Gastrocnemius medialis (tissue), 4 donors: ENCODE measurements around the gene NOL9. TPM values are rescaled to one million over a fixed set of nuclear protein-coding genes. Genes with fewer than 3 reads are reported as not detected.
A peak's percentile ranks its signal among the peaks of the same experiment; 100 is the strongest.

Experiments
- ATAC-seq, 2 donors: fragments of 150-250 bp; one replicate each; pipeline ENCODE4 v1.9.1; 2016
- DNase-seq, 2 donors: peaks; one replicate each; pipeline ENCODE4 v3.0.0-alpha.2; 2019
- H3K27ac ChIP-seq, 4 donors: fragments of 200-600 bp; sonication (generic); 1 replicate in 1 of 4; 2 replicates in 3 of 4; pipeline ENCODE4 v1.5.1; 2016 to 2018; ENCODE audit warnings: mild to moderate bottlenecking in 2 of 4, moderate library complexity in 1 of 4
- H3K27me3 ChIP-seq, 3 donors: fragments of 200-600 bp; sonication (generic) in 2 of 3; 1 replicate in 1 of 3; 2 replicates in 2 of 3; pipeline versions ENCODE4 v1.5.1 to v1.6.0; 2016 to 2019; ENCODE audit warnings: mild to moderate bottlenecking in 1 of 3, moderate library complexity in 1 of 3
- H3K36me3 ChIP-seq, 2 donors: fragments of 200-600 bp; sonication (generic) in 1 of 2; one replicate each; pipeline ENCODE4 v1.5.1; 2017 to 2018
- H3K4me1 ChIP-seq, 2 donors: fragments of 200-600 bp; sonication (generic) in 1 of 2; one replicate each; pipeline ENCODE4 v1.5.1; 2016 to 2017; ENCODE audit warnings: mild to moderate bottlenecking in 2 of 2
- H3K4me3 ChIP-seq, 4 donors: fragments of 200-600 bp; sonication (generic) in 3 of 4; 1 replicate in 1 of 4; 2 replicates in 3 of 4; pipeline ENCODE4 v1.5.1; 2016 to 2019; ENCODE audit warnings: mild to moderate bottlenecking in 2 of 4
- H3K9me3 ChIP-seq, 3 donors: fragments of 200-600 bp; sonication (generic) in 2 of 3; 1 replicate in 1 of 3; 2 replicates in 2 of 3; pipeline ENCODE4 v1.5.1; 2016 to 2019
- CTCF ChIP-seq, 5 experiments: fragments of 450-650 bp in 3 of 5; fragments of 200-600 bp in 2 of 5; sonication (generic) in 2 of 5; IDR thresholded peaks in 4 of 5; conservative IDR thresholded peaks in 1 of 5; 1 replicate in 4 of 5; 2 replicates in 1 of 5; pipeline ENCODE4 v1.5.1; 2016 to 2019; ENCODE audit warnings: antibody characterized with exemption in 5 of 5, mild to moderate bottlenecking in 3 of 5, moderate library complexity in 3 of 5
- POLR2A ChIP-seq, 2 donors: fragments of 450-650 bp; IDR thresholded peaks; one replicate each; pipeline ENCODE4 v1.6.1; 2017; ENCODE audit warnings: antibody characterized with exemption in 2 of 2, mild to moderate bottlenecking in 2 of 2, moderate library complexity in 2 of 2
- in situ Hi-C, 4 donors: fragments of 200-750 bp; cut with MboI; loops; one replicate each; pipeline versions ENCODE4 v1.15.0 to v1.8.0; 2017; ENCODE audit warnings: low sequenced_read_pairs in 4 of 4
- intact Hi-C: fragments of 100-400 bp; cut with DNase I; formaldehyde crosslinking; loops from one replicate; pipeline ENCODE4 v1.15.1; 2023; ENCODE audit warnings: low total_unique reads
- total RNA-seq, 4 donors: library from RNA; depleted of rRNA; stranded (reverse); fragments of >200 nt; gene quantifications; one replicate each; pipeline versions ENCODE4 v1.1.0 to v1.2.3, GENCODE V29; 2016

Gene NOL9
- total RNA-seq, 4 donors from 2014 or later: 13.6 to 33.0 (median 21.9) TPM

- no peaks in the 10 kb centered on the region for H3K9me3 ChIP-seq
- TF ChIP-seq POLR2A (IDR thresholded peaks at IDR 0.05) (no peak), CTCF (IDR thresholded peaks at IDR 0.05 in 4 of 5, conservative IDR thresholded peaks at IDR 0.05 in 1 of 5) (no peak)
- no peak overlapping the region for H3K27ac ChIP-seq
- DNase-seq (no peak), ATAC-seq (no peak)
- no peaks in the 10 kb centered on the region for H3K36me3 ChIP-seq
- intact Hi-C loops: loop anchor here (2.0 kb wide), 1 partner anchor 33 kb away; no protein-coding TSS in a partner anchor
- no peak overlapping the region for H3K4me3 ChIP-seq
- peaks cover 7 to 12% of the 10 kb centered on the region in 2 donors for H3K4me1 ChIP-seq
- in situ Hi-C loops: loop anchor here (10.0 to 25.0 kb wide), 2 partner anchors 149 to 157 kb away; no protein-coding TSS in a partner anchor
- peaks cover 16 to 20% (median 18%) of the 10 kb centered on the region in 3 donors for H3K27me3 ChIP-seq
Observed at GRCh38 chr1:6487804-6488484, 66.4 kb downstream of the NOL9 start.

- DNase-seq: peak; percentile 37 to 63
- Histone ChIP-seq H3K9me3 (no peaks in the 10 kb centered on the region), H3K27ac (peak overlapping the region in 1 of 4 donors; percentile 63), H3K36me3 (no peaks in the 10 kb centered on the region), H3K4me1 (peaks cover 7 to 12% of the 10 kb centered on the region in 2 donors), H3K4me3 (peak overlapping the region in 2 of 4 donors; percentile 43 to 50), H3K27me3 (peaks cover 16 to 20% (median 18%) of the 10 kb centered on the region in 3 donors)
- peak; percentile 55 to 78 for ATAC-seq
- intact Hi-C loops (loop anchor here (1.0 kb wide), 1 partner anchor 160 kb away; no protein-coding TSS in a partner anchor), in situ Hi-C loops (loop anchor here (10.0 to 25.0 kb wide), 2 partner anchors 151 to 158 kb away; no protein-coding TSS in a partner anchor)
- TF ChIP-seq POLR2A (IDR thresholded peaks at IDR 0.05) (no peak), CTCF (IDR thresholded peaks at IDR 0.05 in 4 of 5, conservative IDR thresholded peaks at IDR 0.05 in 1 of 5) (peak; percentile 69 to 89 (median 81))
Observed at GRCh38 chr1:6486433-6487011, 67.8 kb downstream of the NOL9 start.

GRCh38 chr1:6485168-6486101 is 68.9 kb downstream of the NOL9 start:
- intact Hi-C loops (loop anchor here (1.0 kb wide), 1 partner anchor 161 kb away; no protein-coding TSS in a partner anchor), in situ Hi-C loops (loop anchor here (10.0 to 25.0 kb wide), 2 partner anchors 152 to 159 kb away; no protein-coding TSS in a partner anchor)
- H3K9me3 ChIP-seq: no peaks in the 10 kb centered on the region
- H3K4me1 ChIP-seq: peaks cover 5 to 7% of the 10 kb centered on the region in 2 donors
- no peaks in the 10 kb centered on the region for H3K36me3 ChIP-seq
- H3K27ac ChIP-seq: peak overlapping the region; percentile 29 to 64 (median 60)
- H3K4me3 ChIP-seq: peak overlapping the region; percentile 37 to 50 (median 45)
- ATAC-seq (no peak), DNase-seq (no peak)
- no peak for TF ChIP-seq CTCF (IDR thresholded peaks at IDR 0.05 in 4 of 5, conservative IDR thresholded peaks at IDR 0.05 in 1 of 5)
- no peak for TF ChIP-seq POLR2A (IDR thresholded peaks at IDR 0.05)
- H3K27me3 ChIP-seq: peaks cover 10 to 18% (median 16%) of the 10 kb centered on the region in 3 donors

- no peak for TF ChIP-seq CTCF (IDR thresholded peaks at IDR 0.05 in 4 of 5, conservative IDR thresholded peaks at IDR 0.05 in 1 of 5)
- TF ChIP-seq POLR2A (IDR thresholded peaks at IDR 0.05): no peak
- Histone ChIP-seq H3K9me3 (no peaks in the 10 kb centered on the region), H3K4me1 (peaks cover 0 to 7% of the 10 kb centered on the region in 2 donors), H3K4me3 (peak overlapping the region; percentile 37 to 50 (median 45)), H3K36me3 (no peaks in the 10 kb centered on the region), H3K27ac (peak overlapping the region in 3 of 4 donors; percentile 58 to 64 (median 63)), H3K27me3 (peaks cover 9 to 18% (median 10%) of the 10 kb centered on the region in 3 donors)
- intact Hi-C loops: no loop called here
- in situ Hi-C loops: loop anchor here (10.0 to 25.0 kb wide), 2 partner anchors 153 to 160 kb away; no protein-coding TSS in a partner anchor
- no peak for ATAC-seq
- no peak for DNase-seq
Observed at GRCh38 chr1:6484826-6485167, 69.5 kb downstream of the NOL9 start.
